ENCODE measurements around the gene TTC7B.

Gene TTC7B

GRCh38 chr14:90643982-90644670 lies 172.1 kb downstream of the TTC7B start:
- CTCF ChIA-PET = no interaction called here
- TF ChIP-seq CTCF (conservative IDR thresholded peaks at IDR 0.05; ENCODE audit: low read depth) = no peak
- DNase-seq (ENCODE audit: low spot score) = no peak
- POLR2A ChIA-PET (ENCODE audit: low non-redundant PET) = no interaction called here
- H3K27ac ChIP-seq = no peak overlapping the region

- H3K27ac ChIP-seq = no peak overlapping the region
- DNase-seq (ENCODE audit: low spot score) = no peak
- TF ChIP-seq CTCF (conservative IDR thresholded peaks at IDR 0.05; ENCODE audit: low read depth) = no peak
- CTCF ChIA-PET = no interaction called here
- POLR2A ChIA-PET (ENCODE audit: low non-redundant PET) = no interaction called here
Measured at GRCh38 chr14:90642244-90642717, 173.9 kb downstream of the TTC7B start.

GRCh38 chr14:90641615-90642243 lies 174.5 kb downstream of the TTC7B start:
- H3K27ac ChIP-seq = no peak overlapping the region
- POLR2A ChIA-PET (ENCODE audit: low non-redundant PET) = no interaction called here
- no peak for DNase-seq (ENCODE audit: low spot score)
- CTCF ChIA-PET = no interaction called here
- TF ChIP-seq CTCF (conservative IDR thresholded peaks at IDR 0.05; ENCODE audit: low read depth) = no peak

DNA sequence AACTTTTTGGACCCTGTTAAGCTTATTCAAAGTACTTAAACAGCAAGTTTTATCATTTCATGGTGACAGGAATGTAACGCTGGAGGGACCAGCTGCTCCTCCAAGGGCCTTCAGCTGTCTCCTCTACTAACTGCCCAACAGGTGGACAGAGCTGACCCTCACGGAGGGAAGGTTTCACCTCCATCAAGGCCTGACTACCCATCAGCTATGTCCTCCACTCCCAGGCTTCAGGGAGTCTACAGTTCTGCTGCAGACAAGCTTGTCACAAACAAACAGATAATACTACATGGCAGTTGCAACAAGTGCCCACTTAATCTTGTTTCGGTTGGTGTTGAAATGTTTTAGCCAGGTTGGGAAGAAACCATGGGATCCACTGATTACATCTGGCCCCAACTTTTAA lies 175.1 kb downstream of the TTC7B start:
- H3K27ac ChIP-seq = no peak overlapping the region
- DNase-seq (ENCODE audit: low spot score) = no peak
- ChIA-PET POLR2A (ENCODE audit: low non-redundant PET) (no interaction called here), CTCF (no interaction called here)
- TF ChIP-seq CTCF (conservative IDR thresholded peaks at IDR 0.05; ENCODE audit: low read depth) = no peak

GRCh38 chr14:90639641-90640040 lies 176.6 kb downstream of the TTC7B start:
- no peak for TF ChIP-seq CTCF (conservative IDR thresholded peaks at IDR 0.05; ENCODE audit: low read depth)
- ChIA-PET CTCF (no interaction called here), POLR2A (ENCODE audit: low non-redundant PET) (no interaction called here)
- no peak overlapping the region for H3K27ac ChIP-seq
- no peak for DNase-seq (ENCODE audit: low spot score)

- no peak overlapping the region for H3K27ac ChIP-seq
- ChIA-PET POLR2A (ENCODE audit: low non-redundant PET) (no interaction called here), CTCF (no interaction called here)
- no peak for TF ChIP-seq CTCF (conservative IDR thresholded peaks at IDR 0.05; ENCODE audit: low read depth)
- DNase-seq (ENCODE audit: low spot score) = no peak
Measured at GRCh38 chr14:90632871-90633270, 183.4 kb downstream of the TTC7B start.

All from RWPE1 (cell line).